Right ventricle myocardium inferior (tissue), 1 donor: ENCODE results near the gene PLCG1. TPM values are rescaled to one million over a fixed set of nuclear protein-coding genes. Genes with fewer than 3 reads are reported as not detected.
"Not testable (repeated sequence)": the region's sequence is repeated elsewhere in the genome, so short reads cannot be mapped to it uniquely, and the experiment has no call there.

ENCODE experiments used
- ATAC-seq: fragments of 200-7000 bp; cut with Tn5 transposase; one replicate; pipeline ENCODE4 v1.9.1; 2020; ENCODE audit warnings: mild to moderate bottlenecking, moderate library complexity
- DNase-seq: peaks from one replicate; pipeline ENCODE4 v3.0.0; 2021; ENCODE audit errors: missing footprints
- intact Hi-C: fragments of 100-400 bp; cut with DNase I; formaldehyde crosslinking; loops from one replicate; pipeline ENCODE4 v1.11.0; 2022
- long read RNA-seq: library from polyadenylated mRNA; unstranded; transcript quantifications from one replicate; pipeline ENCODE4 v2.0.0, GENCODE V29; 2021
- total RNA-seq: library from RNA; stranded (reverse); fragmentation: NEBNext Ultra II Directional; extraction: Animal tissue kit (Norgen Biotek cat#: 25700); gene quantifications from one replicate; pipeline ENCODE4 v1.2.1, GENCODE V29; 2021
- donor health status: DM: no; HTN: yes; CAD: no; lungs with severe emphysema.

Gene PLCG1
- 43.4 TPM for total RNA-seq
- long read RNA-seq, partial matches to known transcripts: 2 of 3 reads
- long read RNA-seq, other reads (novel, unspliced or antisense): 1 of 3 reads

- intact Hi-C loops: loop anchor here (10.0 kb wide), 1 partner anchor 278 kb away; no protein-coding TSS in a partner anchor
- ATAC-seq: peak; percentile 92
- DNase-seq: peak; percentile 94
Observed at GRCh38 chr20:41136680-41137613, at the start of gene PLCG1. PLCG1 (plus strand) TSS chr20:41137543; CDS start chr20:41137642, 99 bp downstream.

- no peak for ATAC-seq
- intact Hi-C loops: no loop called here
- DNase-seq: no peak
Observed at GRCh38 chr20:41087777-41088176, 49.6 kb upstream of the PLCG1 start.

- ATAC-seq (no peak), DNase-seq (no peak)
- intact Hi-C loops: no loop called here
Observed at GRCh38 chr20:41089555-41089954, 47.8 kb upstream of the PLCG1 start.

GRCh38 chr20:41091927-41092326, 45.4 kb upstream of the PLCG1 start:
- ATAC-seq (no peak), DNase-seq (no peak)
- intact Hi-C loops: no loop called here

- peak; percentile 58 for ATAC-seq
- no peak for DNase-seq
- intact Hi-C loops: loop anchor here (1.0 kb wide), 2 partner anchors 104 to 126 kb away; no protein-coding TSS in a partner anchor
Observed at GRCh38 chr20:41094353-41095055, 42.8 kb upstream of the PLCG1 start.

- DNase-seq: peak; percentile 76
- peak; percentile 56 for ATAC-seq
- intact Hi-C loops: loop anchor here (1.0 kb wide), 2 partner anchors 105 to 127 kb away; no protein-coding TSS in a partner anchor
Observed at GRCh38 chr20:41095110-41095969, 42.0 kb upstream of the PLCG1 start.

GRCh38 chr20:41098703-41099250, 38.6 kb upstream of the PLCG1 start:
- no peak for ATAC-seq
- no peak for DNase-seq
- intact Hi-C loops: no loop called here

- DNase-seq: no peak
- intact Hi-C loops: no loop called here
- no peak for ATAC-seq
Observed at GRCh38 chr20:41100001-41100480, 37.3 kb upstream of the PLCG1 start.

- DNase-seq (no peak), ATAC-seq (no peak)
- intact Hi-C loops: no loop called here
Observed at GRCh38 chr20:41101660-41102059, 35.7 kb upstream of the PLCG1 start.

GRCh38 chr20:41108531-41108930, 28.8 kb upstream of the PLCG1 start:
- intact Hi-C loops: no loop called here
- ATAC-seq (no peak), DNase-seq (no peak)

- ATAC-seq (no peak), DNase-seq (no peak)
- intact Hi-C loops: no loop called here
Observed at GRCh38 chr20:41110012-41110411, 27.3 kb upstream of the PLCG1 start.

- intact Hi-C loops: no loop called here
- DNase-seq (no peak), ATAC-seq (no peak)
Observed at GRCh38 chr20:41110930-41111577, 26.3 kb upstream of the PLCG1 start.

GRCh38 chr20:41111578-41111951, 25.8 kb upstream of the PLCG1 start:
- intact Hi-C loops: no loop called here
- no peak for ATAC-seq
- DNase-seq: no peak

- DNase-seq: no peak
- ATAC-seq: no peak
- intact Hi-C loops: no loop called here
Observed at GRCh38 chr20:41116282-41116956, 20.9 kb upstream of the PLCG1 start.

- DNase-seq, intact Hi-C loops, ATAC-seq: not testable (repeated sequence)
Observed at GRCh38 chr20:41118159-41118558, 19.2 kb upstream of the PLCG1 start.

GRCh38 chr20:41118632-41119031, 18.7 kb upstream of the PLCG1 start:
- intact Hi-C loops: no loop called here
- ATAC-seq (no peak), DNase-seq (no peak)
